NCI-H128 (cell line): ENCODE data around the gene CHPF2.

Experiments
- DNase-seq: peaks from one replicate; lab custom pipeline; 2025; ENCODE audit not compliant: unreplicated experiment; lab: John Stamatoyannopoulos, UW

CHPF2 gene

GRCh38 chr7:151231080-151231479, 1.2 kb upstream of the CHPF2 start:
- no peak for DNase-seq

- no peak for DNase-seq
Observed at GRCh38 chr7:151232917-151233701, 826 bp downstream of the CHPF2 start.

GRCh38 chr7:151233804-151234203, 1.5 kb downstream of the CHPF2 start:
- DNase-seq: no peak

- no peak for DNase-seq
Observed at GRCh38 chr7:151235091-151235787, 3.0 kb downstream of the CHPF2 start.

GRCh38 chr7:151236406-151236805, 4.1 kb downstream of the CHPF2 start:
- no peak for DNase-seq

GRCh38 chr7:151237244-151238189, 5.2 kb downstream of the CHPF2 start:
- DNase-seq: no peak

GRCh38 chr7:151238190-151238810, 6.0 kb downstream of the CHPF2 start:
- DNase-seq: no peak

GRCh38 chr7:151238924-151239836, 6.9 kb downstream of the CHPF2 start:
- DNase-seq: no peak

GRCh38 chr7:151239837-151240459, 7.7 kb downstream of the CHPF2 start:
- no peak for DNase-seq

GRCh38 chr7:151240536-151240935, 8.3 kb downstream of the CHPF2 start:
- DNase-seq: no peak

GRCh38 chr7:151240942-151241754, 8.9 kb downstream of the CHPF2 start:
- DNase-seq: no peak

GRCh38 chr7:151241755-151242096, 9.4 kb downstream of the CHPF2 start:
- DNase-seq: no peak

- no peak for DNase-seq
Observed at GRCh38 chr7:151242159-151243044, 10.1 kb downstream of the CHPF2 start.

- DNase-seq: no peak
Observed at GRCh38 chr7:151243045-151243349, 10.7 kb downstream of the CHPF2 start.

GRCh38 chr7:151243408-151244195, 11.3 kb downstream of the CHPF2 start:
- DNase-seq: no peak

- no peak for DNase-seq
Observed at GRCh38 chr7:151244196-151244840, 12.0 kb downstream of the CHPF2 start.
